ENCODE data around the gene NDUFC2.

DNA sequence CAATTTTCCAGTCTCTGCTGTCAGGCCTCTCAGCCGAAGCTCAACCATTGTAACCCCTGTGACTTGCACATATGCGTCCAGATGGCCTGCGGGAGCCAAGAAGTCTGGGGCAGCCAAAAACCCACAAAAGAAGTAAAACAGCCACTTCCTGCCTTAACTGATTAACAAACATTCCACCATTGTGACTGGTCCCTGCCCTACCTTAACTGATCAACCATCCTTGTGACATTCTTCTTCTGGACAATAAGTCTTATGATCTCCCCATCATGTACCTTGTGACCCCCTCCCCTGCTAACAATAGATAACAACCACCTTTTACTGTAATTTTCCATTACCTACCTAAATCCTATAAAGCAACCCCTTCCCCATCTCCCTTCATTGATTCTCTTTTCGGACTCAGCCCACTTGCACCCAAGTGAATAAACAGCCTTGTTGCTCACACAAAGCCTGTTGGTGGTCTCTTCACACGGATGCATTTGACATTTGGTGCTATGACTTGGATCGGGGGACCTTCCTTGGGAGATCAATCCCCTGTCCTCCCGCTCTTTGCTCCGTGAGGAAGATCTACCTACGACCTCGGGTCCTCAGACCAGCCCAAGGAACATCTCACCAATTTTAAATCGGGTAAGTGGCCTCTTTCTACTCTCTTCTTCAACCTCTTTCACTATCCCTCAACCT, 1.3 kb upstream of the NDUFC2 start:
- TF ChIP-seq POLR2A (IDR thresholded peaks at IDR 0.05), result no peak
- TF ChIP-seq, protein P1, sequence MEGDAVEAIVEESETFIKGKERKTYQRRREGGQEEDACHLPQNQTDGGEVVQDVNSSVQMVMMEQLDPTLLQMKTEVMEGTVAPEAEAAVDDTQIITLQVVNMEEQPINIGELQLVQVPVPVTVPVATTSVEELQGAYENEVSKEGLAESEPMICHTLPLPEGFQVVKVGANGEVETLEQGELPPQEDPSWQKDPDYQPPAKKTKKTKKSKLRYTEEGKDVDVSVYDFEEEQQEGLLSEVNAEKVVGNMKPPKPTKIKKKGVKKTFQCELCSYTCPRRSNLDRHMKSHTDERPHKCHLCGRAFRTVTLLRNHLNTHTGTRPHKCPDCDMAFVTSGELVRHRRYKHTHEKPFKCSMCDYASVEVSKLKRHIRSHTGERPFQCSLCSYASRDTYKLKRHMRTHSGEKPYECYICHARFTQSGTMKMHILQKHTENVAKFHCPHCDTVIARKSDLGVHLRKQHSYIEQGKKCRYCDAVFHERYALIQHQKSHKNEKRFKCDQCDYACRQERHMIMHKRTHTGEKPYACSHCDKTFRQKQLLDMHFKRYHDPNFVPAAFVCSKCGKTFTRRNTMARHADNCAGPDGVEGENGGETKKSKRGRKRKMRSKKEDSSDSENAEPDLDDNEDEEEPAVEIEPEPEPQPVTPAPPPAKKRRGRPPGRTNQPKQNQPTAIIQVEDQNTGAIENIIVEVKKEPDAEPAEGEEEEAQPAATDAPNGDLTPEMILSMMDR (IDR thresholded peaks at IDR 0.05), result no peak

All from testis (tissue), 2 donors.